Dermis blood vessel endothelial cell (primary cell): ENCODE measurements around the gene HS3ST5. TPM values are rescaled to one million over a fixed set of nuclear protein-coding genes. Genes with fewer than 3 reads are reported as not detected.
"Not testable (repeated sequence)": the region's sequence is repeated elsewhere in the genome, so short reads cannot be mapped to it uniquely, and the experiment has no call there.

ENCODE experiments used
- DNase-seq: peaks from one replicate; pipeline ENCODE4 v3.0.0; 2010
- total RNA-seq: library from RNA; depleted of rRNA; stranded (reverse); fragments of >200 nt; gene quantifications from 2 replicates; pipeline ENCODE4 v1.2.3, GENCODE V29; 2014

Gene HS3ST5
- total RNA-seq, 1 donor from 2014 or later = not detected

GRCh38 chr6:114039841-114040240 is 303.0 kb downstream of the HS3ST5 start:
- DNase-seq = no peak

- DNase-seq = no peak
These were observed 309.2 kb downstream of the HS3ST5 start for GRCh38 chr6:114033606-114034005.

- no peak for DNase-seq
These were observed 310.1 kb downstream of the HS3ST5 start for GRCh38 chr6:114032721-114033120.

GRCh38 chr6:114030767-114031166 is 312.1 kb downstream of the HS3ST5 start:
- DNase-seq = no peak

- peak; percentile 82 for DNase-seq
These were observed 318.1 kb downstream of the HS3ST5 start for GRCh38 chr6:114024746-114025145.

GRCh38 chr6:114020196-114020595 is 322.6 kb downstream of the HS3ST5 start:
- no peak for DNase-seq

- peak; percentile 60 for DNase-seq
These were observed 325.7 kb downstream of the HS3ST5 start for GRCh38 chr6:114017146-114017545.

- DNase-seq = not testable (repeated sequence)
These were observed 328.7 kb downstream of the HS3ST5 start for GRCh38 chr6:114014106-114014505.

GRCh38 chr6:114011486-114011885 is 331.3 kb downstream of the HS3ST5 start:
- not testable (repeated sequence) for DNase-seq

- no peak for DNase-seq
These were observed 332.3 kb downstream of the HS3ST5 start for GRCh38 chr6:114010540-114010939.

- no peak for DNase-seq
These were observed 333.6 kb downstream of the HS3ST5 start for GRCh38 chr6:114009192-114009591.

GRCh38 chr6:114008331-114008730 is 334.5 kb downstream of the HS3ST5 start:
- peak; percentile 43 for DNase-seq

- DNase-seq = peak; percentile 4
These were observed 335.3 kb downstream of the HS3ST5 start for GRCh38 chr6:114007516-114007915.
